Left lung (tissue), 10 donors: ENCODE measurements around the gene IL36A. TPM values are rescaled to one million over a fixed set of nuclear protein-coding genes. Genes with fewer than 3 reads are reported as not detected.

Source experiments
- ATAC-seq: fragments of 200-7000 bp; cut with Tn5 transposase; one replicate; pipeline ENCODE4 v1.9.1; 2020; ENCODE audit warnings: moderate library complexity
- DNase-seq, 4 donors: peaks; one replicate each; pipeline ENCODE4 v3.0.0-alpha.2; 2013 to 2020
- H3K27ac ChIP-seq, 2 donors: fragments of 200-600 bp; sonication (generic) in 1 of 2; one replicate each; pipeline versions ENCODE4 v1.5.0 to v1.8.0; 2020 to 2021
- H3K27me3 ChIP-seq, 2 donors: fragments of 200-600 bp; sonication (generic) in 1 of 2; one replicate each; pipeline versions ENCODE4 v1.5.0 to v1.8.0; 2020 to 2021
- H3K36me3 ChIP-seq, 2 donors: fragments of 200-600 bp; sonication (generic) in 1 of 2; one replicate each; pipeline versions ENCODE4 v1.5.0 to v1.8.0; 2020 to 2021
- H3K4me1 ChIP-seq, 2 donors: fragments of 200-600 bp; one replicate each; pipeline ENCODE4 v1.8.0; 2021
- H3K4me3 ChIP-seq, 2 donors: fragments of 200-600 bp; sonication (generic) in 1 of 2; one replicate each; pipeline versions ENCODE4 v1.5.0 to v1.8.0; 2020 to 2021; ENCODE audit warnings: mild to moderate bottlenecking in 1 of 2
- H3K9me3 ChIP-seq, 2 donors: fragments of 200-600 bp; sonication (generic) in 1 of 2; one replicate each; pipeline versions ENCODE4 v1.5.0 to v1.8.0; 2020 to 2021
- CTCF ChIP-seq, 2 donors: fragments of 200-600 bp; sonication (generic) in 1 of 2; IDR thresholded peaks; one replicate each; pipeline versions ENCODE4 v1.5.0 to v1.8.0; 2021; ENCODE audit warnings: antibody characterized with exemption in 2 of 2
- intact Hi-C, 2 donors: fragments of 100-400 bp; cut with DNase I; formaldehyde crosslinking; loops; one replicate each; pipeline versions ENCODE4 v1.11.2 to v1.14.2; 2022
- polyA plus RNA-seq, 6 donors: library from polyadenylated mRNA; unstranded; fragments of 120-200 nt; gene quantifications; one replicate each; pipeline ENCODE4 v1.2.1, GENCODE V29; 2013; ENCODE audit not compliant: insufficient read length in 6 of 6
- total RNA-seq, 2 donors: library from RNA; stranded (reverse); fragmentation: NEBNext Ultra II Directional; extraction: Animal tissue kit (Norgen Biotek cat#: 25700); gene quantifications; one replicate each; pipeline ENCODE4 v1.2.1, GENCODE V29; 2021
- donor health status: DM: no; HTN: yes; CAD: no.
- donor health status: DM: no; HTN: no; CAD: no.

Gene IL36A
- total and polyA plus RNA-seq, 8 donors: not detected

- H3K36me3 ChIP-seq: no peaks in the 10 kb centered on the region
- no peaks in the 10 kb centered on the region for H3K4me1 ChIP-seq
- no peak within 1 kb of the TSS for H3K4me3 ChIP-seq
- peaks cover 0 to 14% of the 10 kb centered on the region in 2 donors for H3K27me3 ChIP-seq
- H3K9me3 ChIP-seq: no peaks in the 10 kb centered on the region
- H3K27ac ChIP-seq: no peak within 1 kb of the TSS
- ATAC-seq (no peak), DNase-seq (no peak)
- no peak for TF ChIP-seq CTCF (IDR thresholded peaks at IDR 0.05)
- intact Hi-C loops: no loop called here
These were observed 27.7 kb upstream of the IL36A start, which contains the start of gene IL36G for GRCh38 chr2:112977559-112978056. Gene IL36G, plus strand, starts transcription at chr2:112978006. Its CDS starts 633 bp downstream, at chr2:112978639.

- no peaks in the 10 kb centered on the region for H3K4me1 ChIP-seq
- intact Hi-C loops: no loop called here
- no peak for TF ChIP-seq CTCF (IDR thresholded peaks at IDR 0.05)
- H3K27me3 ChIP-seq: peaks cover 0 to 14% of the 10 kb centered on the region in 2 donors
- H3K27ac ChIP-seq: no peak overlapping the region
- no peak overlapping the region for H3K4me3 ChIP-seq
- no peak for DNase-seq
- H3K9me3 ChIP-seq: no peaks in the 10 kb centered on the region
- no peak for ATAC-seq
- no peaks in the 10 kb centered on the region for H3K36me3 ChIP-seq
These were observed 25.5 kb upstream of the IL36A start for GRCh38 chr2:112979731-112980130.

GRCh38 chr2:112980537-112980936, 24.7 kb upstream of the IL36A start:
- no peak for DNase-seq
- H3K4me3 ChIP-seq: no peak overlapping the region
- no peaks in the 10 kb centered on the region for H3K4me1 ChIP-seq
- H3K36me3 ChIP-seq: no peaks in the 10 kb centered on the region
- H3K9me3 ChIP-seq: no peaks in the 10 kb centered on the region
- H3K27ac ChIP-seq: no peak overlapping the region
- peaks cover 0 to 14% of the 10 kb centered on the region in 2 donors for H3K27me3 ChIP-seq
- TF ChIP-seq CTCF (IDR thresholded peaks at IDR 0.05): no peak
- intact Hi-C loops: no loop called here
- no peak for ATAC-seq

DNA sequence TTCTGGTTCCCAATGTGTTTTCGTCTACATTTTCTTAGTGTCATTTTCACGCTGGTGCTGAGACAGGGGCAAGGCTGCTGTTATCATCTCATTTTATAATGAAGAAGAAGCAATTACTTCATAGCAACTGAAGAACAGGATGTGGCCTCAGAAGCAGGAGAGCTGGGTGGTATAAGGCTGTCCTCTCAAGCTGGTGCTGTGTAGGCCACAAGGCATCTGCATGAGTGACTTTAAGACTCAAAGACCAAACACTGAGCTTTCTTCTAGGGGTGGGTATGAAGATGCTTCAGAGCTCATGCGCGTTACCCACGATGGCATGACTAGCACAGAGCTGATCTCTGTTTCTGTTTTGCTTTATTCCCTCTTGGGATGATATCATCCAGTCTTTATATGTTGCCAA, 20.2 kb upstream of the IL36A start:
- H3K27ac ChIP-seq: no peak overlapping the region
- no peaks in the 10 kb centered on the region for H3K36me3 ChIP-seq
- intact Hi-C loops: no loop called here
- H3K4me3 ChIP-seq: no peak overlapping the region
- no peaks in the 10 kb centered on the region for H3K27me3 ChIP-seq
- no peak for DNase-seq
- TF ChIP-seq CTCF (IDR thresholded peaks at IDR 0.05): no peak
- no peaks in the 10 kb centered on the region for H3K4me1 ChIP-seq
- ATAC-seq: no peak
- peaks cover 0 to 12% of the 10 kb centered on the region in 2 donors for H3K9me3 ChIP-seq

GRCh38 chr2:112989611-112990010, 15.6 kb upstream of the IL36A start:
- no peak overlapping the region for H3K27ac ChIP-seq
- H3K36me3 ChIP-seq: no peaks in the 10 kb centered on the region
- H3K4me1 ChIP-seq: no peaks in the 10 kb centered on the region
- no peak overlapping the region for H3K4me3 ChIP-seq
- peaks cover 3 to 39% of the 10 kb centered on the region in 2 donors for H3K9me3 ChIP-seq
- intact Hi-C loops: no loop called here
- no peak for TF ChIP-seq CTCF (IDR thresholded peaks at IDR 0.05)
- no peaks in the 10 kb centered on the region for H3K27me3 ChIP-seq
- no peak for DNase-seq
- ATAC-seq: no peak
